GM21528 (cell line): Measurements from ENCODE around the gene AGPAT2.
A peak's percentile ranks its signal among the peaks of the same experiment; 100 is the strongest.

Experiments
- ATAC-seq: cut with Tn5 transposase; IDR thresholded peaks from one replicate; pipeline ENCODE4 v1.9.1; 2021; ENCODE audit warnings: mild to moderate bottlenecking, moderate library complexity; ENCODE audit not compliant: unreplicated experiment, low FRiP score

AGPAT2 gene

DNA sequence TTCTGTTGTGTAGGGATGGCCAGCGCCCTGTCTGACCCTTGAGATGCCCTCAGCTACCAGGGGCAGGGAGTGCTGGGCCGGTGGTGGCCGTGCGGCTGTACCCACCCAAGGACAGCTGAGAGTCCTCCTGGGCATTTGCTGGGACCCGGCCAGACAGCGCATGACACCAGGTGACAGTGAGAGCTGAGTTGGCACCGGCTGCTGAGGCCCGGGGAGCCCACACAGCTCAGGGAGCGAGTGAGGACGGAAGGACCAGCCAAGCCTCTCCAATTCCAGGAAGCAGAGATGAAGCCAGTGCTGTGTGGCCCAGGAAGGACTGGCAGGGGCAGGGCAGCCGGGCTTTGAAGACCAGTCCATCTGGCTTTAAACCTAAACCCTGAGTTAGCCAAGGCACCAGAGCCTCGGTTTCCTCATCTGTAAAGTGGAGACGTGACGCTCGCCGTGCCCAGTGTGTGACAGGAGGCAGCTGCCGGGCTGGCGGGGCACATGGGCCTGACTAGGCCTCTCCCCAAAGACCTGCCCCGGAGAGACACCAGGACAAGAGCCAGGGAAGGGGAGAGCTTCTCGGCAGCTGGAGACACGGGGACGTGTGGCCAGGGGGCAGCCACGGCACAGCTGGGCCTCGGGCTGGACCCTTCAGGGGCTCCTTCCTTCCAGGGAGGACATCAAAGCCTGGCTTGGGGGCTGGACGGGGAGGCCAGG, 3.0 kb upstream of the AGPAT2 start:
- no peak for ATAC-seq

DNA sequence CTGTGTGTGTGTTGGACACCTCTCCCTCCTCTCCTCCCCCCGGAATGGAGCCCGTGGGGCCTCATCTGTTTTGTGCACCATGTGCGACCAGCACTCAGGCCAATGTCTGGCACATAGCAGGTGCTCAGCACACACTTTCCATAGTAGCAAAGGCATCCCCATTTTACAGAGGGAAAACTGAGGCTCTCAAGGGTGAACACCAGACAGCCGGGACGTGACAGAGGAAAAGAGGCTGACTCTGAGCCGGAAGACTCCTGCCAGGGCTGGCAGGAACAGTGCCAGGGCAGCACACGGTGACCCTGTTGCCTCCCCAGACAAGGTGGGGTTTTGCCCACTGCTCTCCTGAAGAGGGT, 1.8 kb upstream of the AGPAT2 start:
- no peak for ATAC-seq

DNA sequence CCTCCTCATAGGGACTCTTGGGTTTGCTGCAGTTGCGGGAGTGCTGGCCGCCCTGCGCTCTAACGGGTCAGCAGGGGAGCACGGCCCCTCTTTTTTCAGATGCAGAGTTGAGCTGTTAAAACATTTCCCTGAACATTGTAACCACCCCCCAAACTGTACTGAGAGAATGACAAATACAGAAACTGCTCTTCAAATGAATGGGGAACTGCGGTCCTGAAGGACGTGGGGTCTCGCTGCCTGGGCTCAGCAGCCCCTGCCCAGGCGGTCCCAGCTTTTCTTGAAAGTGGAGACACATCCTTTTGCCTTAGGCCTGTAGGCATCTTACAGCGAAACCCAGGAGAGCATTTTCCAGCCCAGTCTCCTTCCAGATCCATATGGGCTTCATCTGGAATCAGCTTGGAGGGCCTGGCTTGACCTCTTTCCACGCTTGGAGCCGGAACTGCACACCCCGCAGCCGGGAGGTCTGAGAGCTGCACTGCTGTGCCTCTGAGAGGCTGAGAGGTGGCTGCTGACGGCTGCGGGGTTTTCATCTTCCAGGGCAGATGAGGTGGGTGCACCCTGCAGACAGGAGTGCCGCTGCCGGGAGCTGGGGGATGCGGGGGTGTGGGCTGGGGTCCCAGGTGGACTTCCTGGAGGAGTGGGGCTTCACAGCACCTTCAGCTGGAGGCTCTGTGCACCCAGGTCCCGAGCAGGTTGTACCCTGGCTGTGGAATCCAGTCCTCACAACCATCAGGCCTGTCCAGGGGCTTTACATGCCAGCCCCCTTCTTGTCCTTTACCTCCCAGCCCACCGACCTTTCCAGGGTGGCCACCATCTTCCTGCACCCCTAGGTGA, 1.2 kb upstream of the AGPAT2 start:
- ATAC-seq = no peak

DNA sequence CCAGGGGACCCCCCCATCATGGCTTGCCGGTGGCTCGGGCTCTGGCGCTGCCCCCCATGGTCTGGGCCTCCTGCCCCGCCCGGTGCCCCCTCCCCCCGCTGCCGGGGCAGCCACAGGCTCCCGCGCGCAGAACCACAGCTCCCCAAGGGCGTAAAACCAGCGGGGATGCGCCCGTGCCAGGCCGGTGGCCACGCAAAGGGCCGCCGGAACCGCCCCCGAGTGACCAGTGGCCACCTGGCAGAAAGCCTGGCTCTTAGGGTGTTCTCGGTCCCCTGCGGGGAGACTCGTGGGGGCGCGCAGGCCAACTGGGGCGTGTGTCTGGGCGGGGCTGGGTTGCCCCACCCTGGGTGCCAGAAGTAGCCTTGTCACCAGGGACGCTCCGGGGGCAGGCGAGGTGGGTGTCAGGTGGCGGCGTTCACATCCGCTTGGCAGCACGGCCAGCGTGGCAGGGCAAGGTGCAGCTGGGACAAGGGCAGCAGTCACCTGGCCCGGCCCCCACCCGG, 515 bp upstream of the AGPAT2 start:
- no peak for ATAC-seq

DNA sequence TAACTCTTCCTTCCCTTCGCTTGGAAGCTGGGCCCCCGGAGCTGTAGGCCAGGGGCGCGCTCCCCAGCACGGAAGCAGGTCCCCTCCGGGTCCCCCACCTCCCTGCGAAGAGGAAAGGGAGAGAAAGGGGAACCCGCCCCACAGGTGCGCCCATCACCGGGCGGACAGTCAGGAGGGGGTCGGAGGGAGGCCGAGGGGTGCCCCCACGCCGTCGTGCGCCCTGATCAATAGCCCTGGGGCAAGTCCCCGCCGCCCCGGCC, 793 bp downstream of the AGPAT2 start:
- peak; percentile 17 for ATAC-seq

DNA sequence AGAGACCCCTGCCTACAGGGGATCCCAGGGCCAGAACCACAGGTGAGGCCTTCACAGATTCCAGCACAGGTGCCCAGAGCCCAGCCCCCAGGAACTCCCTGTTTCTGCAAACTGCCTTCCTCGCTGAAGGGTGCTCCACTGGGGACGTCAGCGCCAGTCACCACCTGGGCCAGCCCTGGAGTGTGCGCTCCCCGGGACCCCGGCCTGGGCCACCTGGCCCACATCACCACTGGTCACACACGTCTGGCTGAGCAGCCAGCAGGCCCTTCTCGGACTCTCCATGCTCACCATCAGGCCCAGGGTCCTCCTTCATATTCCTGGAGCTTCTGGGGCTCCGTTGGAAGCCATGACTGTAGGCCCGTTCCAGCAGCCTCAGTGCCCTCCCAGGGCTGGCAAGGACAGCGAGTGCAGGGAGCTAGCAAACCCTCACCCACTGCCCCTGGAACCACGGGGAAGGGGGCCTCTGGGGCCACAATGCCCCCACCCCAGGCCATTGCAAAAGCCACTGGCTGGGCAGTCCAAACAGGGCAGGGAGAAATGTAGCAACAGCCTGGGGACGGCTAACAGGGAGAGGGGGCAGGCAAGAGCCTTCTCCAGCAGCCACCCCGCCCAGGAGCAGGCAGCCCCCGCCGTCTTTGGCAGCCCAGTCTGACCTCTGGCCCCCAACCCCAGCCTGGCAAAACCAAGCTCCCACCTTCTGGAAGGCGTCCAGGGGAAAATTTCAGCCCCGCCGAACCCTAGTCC, 1.3 kb downstream of the AGPAT2 start:
- ATAC-seq = no peak

DNA sequence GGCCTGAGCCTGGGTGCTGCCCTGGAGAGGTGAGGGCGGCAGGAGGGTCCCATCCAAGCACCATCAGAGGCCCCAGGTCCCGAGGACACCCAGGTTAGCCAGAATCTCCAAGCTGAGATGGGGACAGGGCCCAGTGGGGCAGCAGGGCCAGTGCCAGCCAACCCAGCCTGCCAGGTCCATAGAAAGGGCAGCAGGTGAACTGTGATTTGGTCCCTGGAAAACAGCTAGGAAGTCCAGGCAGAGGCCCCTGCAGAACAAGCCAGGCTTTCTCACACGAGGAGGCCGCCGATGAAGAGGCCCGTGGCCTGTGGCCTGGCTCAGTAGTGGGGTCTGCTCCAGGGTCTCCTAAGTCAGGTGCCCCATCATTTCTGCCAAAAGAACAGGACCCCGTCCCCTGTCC, 2.0 kb downstream of the AGPAT2 start:
- no peak for ATAC-seq

DNA sequence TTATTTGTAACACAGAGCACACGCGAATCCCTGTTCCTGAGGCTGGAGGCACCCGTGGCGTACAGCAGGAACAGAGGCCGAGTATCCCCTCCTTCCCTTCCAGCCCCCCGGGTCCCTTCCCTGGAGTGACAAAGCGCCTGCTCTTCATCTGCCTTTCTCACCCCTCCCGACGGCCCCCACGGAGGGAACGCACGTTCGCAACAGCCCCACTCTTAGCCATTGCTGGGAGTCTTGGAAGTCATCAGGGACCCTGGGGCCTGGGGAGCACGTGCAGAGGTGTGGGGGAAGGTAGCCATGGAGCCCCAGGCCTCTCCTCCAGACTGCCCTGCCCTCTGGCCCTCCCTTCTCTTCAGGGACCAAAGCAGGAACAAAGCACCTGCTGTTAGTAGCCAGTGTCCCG, 2.5 kb downstream of the AGPAT2 start:
- no peak for ATAC-seq

DNA sequence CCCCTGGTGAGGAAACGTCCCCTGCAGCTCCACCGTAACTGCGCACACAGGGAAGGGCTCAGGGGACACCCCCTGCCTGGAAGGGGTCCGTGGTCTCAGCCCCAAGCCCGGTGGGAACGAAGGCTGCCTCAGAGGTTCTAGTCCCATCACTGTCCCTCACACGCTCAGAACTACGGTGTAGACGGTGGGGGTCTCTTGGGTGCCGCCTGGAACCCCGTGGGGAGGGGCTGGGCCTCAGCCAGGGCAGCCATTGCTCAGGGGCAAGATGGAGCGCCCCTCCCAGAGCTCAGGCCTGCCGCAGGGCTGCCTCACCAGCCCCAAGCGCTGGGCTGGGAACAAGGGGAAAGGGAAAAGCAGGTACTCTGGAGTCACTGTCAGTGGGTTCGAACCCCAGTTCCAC, 2.9 kb downstream of the AGPAT2 start:
- no peak for ATAC-seq

DNA sequence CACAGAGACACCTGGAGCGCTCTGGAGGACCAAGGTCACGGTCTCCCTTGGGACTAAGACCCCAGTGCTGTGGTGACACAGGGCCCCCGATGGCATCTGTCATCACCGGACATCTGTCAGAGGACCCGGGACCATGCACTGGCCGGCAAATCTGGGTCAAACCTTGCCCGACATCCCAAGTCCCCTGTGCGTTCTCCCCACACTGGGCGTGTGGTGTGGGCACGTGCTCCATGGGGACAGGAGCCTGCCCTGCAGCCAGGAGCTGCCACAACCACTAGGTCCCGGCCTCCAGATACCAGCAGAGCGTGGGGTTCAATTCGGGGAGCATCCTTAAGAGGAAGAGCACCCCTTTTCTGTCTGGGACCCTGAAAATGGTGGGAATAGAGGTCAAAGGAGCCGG, 3.5 kb downstream of the AGPAT2 start:
- no peak for ATAC-seq

DNA sequence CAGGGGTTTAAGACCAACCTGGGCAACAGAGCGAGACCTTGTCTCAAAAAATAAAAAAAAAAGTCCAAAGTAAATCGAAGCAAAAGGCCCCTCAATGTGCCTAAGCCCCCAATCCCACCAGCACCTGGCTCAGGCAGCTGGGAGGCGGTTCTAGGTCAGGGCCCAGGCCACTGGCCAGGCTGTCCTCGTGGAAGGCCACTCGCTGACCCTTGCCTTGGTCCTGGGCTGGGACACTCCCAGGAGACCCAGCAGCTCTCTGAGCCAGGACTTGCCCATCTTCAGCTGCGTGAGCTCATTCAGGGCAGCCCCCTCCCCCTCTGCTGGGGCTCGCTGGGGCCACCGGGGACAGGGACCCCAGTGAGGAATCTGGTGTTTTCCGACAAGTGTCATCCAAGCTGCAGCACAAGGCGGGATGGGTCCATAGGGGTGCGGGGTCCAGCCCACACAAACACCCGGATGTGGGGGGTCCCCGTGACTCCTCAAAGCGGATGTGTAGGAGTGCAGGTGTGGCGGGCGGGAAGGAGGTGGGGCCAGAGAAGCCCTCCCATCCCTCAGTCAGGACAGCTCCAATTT, 4.0 kb downstream of the AGPAT2 start:
- no peak for ATAC-seq

DNA sequence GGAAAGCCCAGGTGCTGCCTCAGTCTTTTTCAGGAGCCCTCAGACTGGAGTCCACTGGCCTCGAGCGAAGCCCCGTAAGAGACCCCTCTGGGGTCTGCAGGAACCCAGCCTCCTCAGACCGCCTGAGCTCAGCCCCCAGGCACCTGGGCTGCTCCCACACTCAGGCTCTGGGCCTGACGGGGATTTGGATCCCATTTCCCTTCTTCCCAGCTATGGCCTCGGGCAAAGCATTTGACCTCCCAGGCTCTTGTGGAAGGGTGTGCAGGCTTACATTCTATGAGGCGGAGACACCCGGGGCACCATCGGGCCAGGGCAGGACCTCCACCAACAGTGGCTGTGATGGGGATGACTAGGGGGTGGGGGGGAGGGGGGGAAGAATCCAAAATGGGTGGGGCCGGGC, 4.5 kb downstream of the AGPAT2 start:
- no peak for ATAC-seq

DNA sequence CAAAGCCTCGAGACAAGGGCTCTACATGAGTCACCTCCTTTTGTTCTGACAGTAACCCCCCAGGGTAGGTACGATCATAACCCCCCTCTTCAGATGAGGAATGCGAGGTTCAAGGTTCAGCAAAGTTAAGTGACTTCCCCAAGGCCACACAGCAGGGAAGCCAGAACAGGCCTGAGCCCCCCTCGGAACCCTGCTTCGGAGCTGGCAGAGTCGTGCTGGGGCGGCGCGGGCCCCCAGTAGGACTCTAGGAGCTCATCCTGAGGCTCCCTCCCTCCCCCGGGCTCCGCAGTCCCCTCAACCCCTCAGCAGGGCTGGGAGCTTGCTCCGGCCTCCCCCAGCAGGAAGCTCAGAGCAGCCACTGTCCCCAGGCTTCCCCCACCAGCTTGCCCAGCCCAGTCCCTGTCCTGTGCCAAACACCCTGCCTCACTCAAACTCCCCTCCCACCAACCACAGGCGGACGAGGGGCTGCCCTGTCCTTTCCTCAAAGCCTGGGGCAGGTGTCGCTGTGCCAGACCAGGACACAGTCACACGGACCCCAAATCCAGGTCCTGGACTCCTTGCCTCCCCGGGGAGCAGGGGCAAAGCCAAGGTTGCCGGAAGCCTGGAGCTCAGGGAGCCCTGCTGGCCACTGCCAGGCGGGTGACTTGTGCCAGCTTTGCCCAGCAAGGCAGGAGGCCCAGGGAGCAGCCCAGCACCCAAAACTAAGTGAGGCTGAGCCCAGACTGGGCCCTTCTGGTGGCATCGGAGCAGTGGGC, 5.1 kb downstream of the AGPAT2 start:
- ATAC-seq = no peak

DNA sequence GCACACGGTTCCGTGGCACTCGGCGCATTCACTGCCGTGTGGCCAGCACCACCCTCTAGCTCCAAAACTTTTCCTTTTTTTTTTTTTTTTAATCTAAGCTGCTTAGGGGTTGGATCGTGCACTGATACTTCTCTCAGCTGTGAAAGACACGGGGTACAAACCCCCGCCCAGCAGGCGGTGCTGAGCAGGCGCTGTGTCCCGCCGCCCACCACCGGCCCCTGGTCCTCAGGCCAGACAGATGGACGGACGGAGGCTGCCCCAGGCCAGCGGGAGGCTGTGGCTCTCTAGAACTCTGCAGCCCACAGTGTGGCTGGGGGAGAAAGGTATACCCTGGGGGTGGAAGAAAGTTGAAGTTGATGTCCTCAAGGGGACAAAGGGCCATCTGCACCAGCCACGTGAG, 6.2 kb downstream of the AGPAT2 start:
- ATAC-seq = no peak

DNA sequence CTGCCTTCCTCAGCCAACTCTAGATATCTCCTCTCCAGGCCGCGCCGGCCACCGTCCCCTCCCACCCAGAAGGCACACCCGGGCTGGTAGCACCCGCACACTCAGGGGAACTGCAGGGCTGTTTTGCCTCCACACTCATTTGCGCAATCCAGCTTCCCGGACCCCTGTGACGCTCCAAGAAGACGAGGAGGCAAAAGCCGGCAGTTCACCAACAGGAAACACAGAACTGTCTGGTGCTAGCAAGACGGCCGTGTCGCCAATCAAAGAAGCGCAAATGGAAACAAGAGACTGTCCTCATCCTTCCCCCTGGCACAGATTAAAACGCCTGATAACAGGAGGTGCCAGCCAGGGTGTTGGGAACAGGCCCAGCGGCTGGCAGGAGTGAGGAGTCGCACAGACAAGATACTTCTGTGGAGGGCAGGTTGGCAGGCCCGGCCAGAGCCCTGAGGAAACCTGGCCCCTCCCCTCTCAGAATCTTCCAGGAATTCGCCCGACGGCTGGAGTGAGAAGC, 7.8 kb downstream of the AGPAT2 start:
- no peak for ATAC-seq

DNA sequence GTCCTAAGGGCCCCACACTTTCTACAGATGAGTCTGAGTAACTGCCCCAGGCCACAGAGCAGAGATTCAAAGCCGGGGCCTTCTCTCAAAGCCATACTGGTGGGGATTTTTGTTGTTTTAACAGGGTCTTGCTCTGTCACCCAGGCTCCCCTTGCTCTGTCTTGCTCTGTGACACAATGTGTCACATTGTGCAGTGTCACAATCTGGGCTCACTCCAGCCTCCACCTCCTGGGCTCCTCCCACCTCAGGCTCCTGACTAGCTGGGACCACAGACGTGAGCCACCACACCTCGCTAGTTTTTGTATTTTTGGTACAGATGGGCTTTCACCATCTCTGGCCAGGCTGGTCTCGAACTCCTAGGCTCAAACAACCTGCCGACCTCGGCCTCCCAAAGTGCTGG, 8.6 kb downstream of the AGPAT2 start:
- ATAC-seq = no peak

DNA sequence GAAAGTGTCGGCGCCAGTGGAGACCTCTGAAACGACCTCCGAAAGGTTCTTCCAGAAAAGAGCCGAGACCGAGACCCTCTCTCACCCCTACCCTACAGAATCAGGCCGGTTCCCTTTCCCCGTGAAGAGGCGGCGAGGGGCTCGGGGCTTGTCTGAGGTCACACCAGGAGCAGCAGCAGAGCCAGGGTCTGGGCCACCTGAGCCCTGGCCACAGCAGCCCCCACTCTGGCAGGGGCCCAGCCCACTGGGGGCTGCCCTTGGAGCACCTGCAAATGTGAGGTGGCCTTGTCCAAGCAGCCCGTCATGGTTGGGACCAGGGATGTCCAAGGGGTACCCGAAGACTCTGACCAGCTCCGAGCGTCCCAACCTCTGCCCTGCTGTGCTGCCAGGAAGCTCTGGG, 9.2 kb downstream of the AGPAT2 start:
- ATAC-seq = no peak

DNA sequence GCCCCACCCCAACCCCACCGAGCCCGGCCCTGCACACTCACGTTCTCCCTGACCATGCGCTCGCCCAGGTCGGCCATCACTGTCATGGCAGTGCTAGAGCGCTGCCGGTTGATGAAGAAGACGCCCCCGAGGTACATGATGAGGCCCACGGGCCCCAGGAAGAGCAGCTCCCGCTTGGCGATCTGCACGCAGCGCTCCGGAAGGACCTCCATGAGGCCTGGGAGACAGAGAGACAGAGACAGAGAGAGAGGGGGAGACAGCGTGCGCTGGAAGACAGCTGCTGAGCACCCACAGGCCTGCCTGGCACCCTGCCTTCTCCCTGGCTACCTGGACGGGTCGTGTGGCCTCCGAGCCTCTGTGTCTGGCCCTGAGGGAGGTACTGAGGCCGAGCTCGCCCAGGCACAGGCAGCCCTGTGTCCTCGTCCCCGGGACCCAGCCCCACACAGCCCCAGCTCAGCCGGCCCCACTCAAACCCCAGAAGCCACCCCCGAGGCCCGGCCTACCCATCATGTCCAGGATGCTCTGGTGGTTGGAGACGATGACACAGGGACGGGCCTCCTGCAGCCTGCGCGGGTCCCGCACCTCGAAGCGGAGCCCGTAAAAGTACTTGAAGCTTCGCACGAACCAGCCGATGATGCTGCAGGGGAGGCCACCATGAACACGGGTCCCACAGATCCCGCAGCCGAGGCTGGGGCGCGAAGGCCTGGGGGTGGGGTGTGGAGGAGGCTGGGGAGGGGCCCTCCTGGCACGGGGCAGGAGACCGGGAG, 10.2 kb downstream of the AGPAT2 start:
- ATAC-seq = no peak

DNA sequence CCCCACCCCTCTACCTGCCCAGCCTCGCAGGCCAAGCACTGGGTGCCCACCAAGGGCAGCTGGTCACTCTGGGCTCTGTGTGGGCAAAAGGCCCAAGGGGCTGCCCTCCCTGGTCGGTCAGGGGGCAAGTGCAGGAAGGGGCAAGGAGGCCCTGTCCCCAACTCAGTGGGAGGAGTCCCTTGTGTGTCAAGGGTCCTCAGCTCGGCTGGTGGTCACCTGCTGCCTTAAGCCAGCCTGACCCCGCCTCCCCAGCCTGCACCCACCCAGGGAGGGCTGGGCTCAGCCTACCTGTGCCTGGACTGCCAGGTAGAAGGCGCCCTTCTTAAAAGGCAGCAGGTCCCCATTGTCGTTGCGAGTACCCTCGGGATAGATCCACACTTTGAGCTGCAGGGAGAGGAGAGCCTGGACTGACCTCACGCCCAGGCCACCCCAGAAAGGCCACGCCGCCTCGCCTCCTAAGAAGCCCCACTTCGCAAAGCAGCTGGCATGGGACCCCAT, 10.9 kb downstream of the AGPAT2 start:
- no peak for ATAC-seq
